Measurements from ENCODE around the gene BORCS5.
"Not testable (repeated sequence)": the region's sequence is repeated elsewhere in the genome, so short reads cannot be mapped to it uniquely, and the experiment has no call there.

The BORCS5 gene

DNA sequence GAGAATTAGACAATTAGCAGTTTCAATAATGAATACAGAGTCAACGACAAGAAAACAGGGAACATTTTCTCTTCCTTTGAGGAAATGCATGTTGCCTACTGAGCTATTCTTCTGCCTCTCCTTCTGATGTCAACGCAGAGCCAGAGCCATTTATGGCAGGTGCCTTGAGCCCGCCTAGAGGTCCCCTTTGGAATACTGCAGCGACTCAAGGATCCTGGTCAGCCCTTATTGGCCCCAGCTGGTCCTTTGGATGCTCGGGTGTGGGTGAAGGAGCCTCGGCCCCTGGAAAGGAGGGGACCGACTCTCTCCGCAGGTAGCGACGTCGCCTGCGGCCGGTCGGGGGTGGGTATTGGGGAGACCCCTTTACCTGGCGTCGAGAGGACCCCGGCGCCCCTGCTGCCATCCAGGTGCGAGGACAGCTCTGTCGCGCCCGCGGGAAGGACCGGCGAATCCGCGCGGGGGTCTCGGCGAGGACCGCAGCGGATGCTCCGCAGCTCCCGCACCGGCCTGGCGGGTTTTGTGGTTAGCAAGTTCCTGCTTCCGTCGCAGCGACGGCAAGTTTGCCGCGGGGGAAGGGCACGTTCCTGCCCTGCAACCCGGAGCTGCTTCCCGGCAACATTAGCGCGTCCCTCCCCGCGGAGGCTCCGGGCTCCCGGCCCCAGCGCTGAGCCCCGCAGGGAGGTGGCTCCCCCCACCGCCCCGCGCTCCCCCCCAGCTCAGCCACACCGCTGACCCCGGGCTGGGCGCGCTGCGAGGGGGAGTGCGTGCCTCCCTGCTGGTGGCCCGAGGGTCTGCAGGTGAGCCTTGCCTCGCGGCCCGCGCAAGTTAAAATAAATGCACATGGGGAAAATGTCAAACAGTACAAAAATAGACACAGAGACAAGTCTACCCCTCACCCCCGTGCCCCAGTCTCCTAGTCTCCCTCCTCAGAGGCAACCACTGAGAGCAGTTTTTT is 6.9 kb upstream of the BORCS5 start, which contains the start of gene MANSC1:
Gene MANSC1, minus strand, starts transcription at position 532 of the 955 bp plus-strand sequence. CDS start 6,928 bp downstream, outside the sequence.
- Histone ChIP-seq H3K79me2 (ENCODE audit: insufficient read depth, low read length) (no peaks in the 10 kb centered on the region), H3K4me3 (ENCODE audit: low read length, poor library complexity, severe bottlenecking) (peak within 1 kb of the TSS; percentile 53), H3K4me1 (ENCODE audit: insufficient read depth, low read length, poor library complexity, severe bottlenecking) (peaks cover 5% of the 10 kb centered on the region), H3F3A (ENCODE audit: low read depth) (no peaks in the 10 kb centered on the region), H3K9me2 (replicated peaks; ENCODE audit: low read depth, low read length) (no peaks in the 10 kb centered on the region), H3K9me3 (ENCODE audit: insufficient read depth, low read depth, low read length) (no peaks in the 10 kb centered on the region), H3K27me3 (ENCODE audit: insufficient read depth, low read length, poor library complexity, severe bottlenecking) (no peaks in the 10 kb centered on the region), H3K36me3 (ENCODE audit: insufficient read depth, low read length) (no peaks in the 10 kb centered on the region), H4K20me1 (ENCODE audit: insufficient read depth, low read length, poor library complexity, severe bottlenecking) (no peaks in the 10 kb centered on the region), H3K4me2 (ENCODE audit: low read depth, low read length, poor library complexity, severe bottlenecking) (peak within 1 kb of the TSS; percentile 56), H3K9ac (ENCODE audit: low read depth, low read length, poor library complexity, severe bottlenecking) (no peak within 1 kb of the TSS), H2AFZ (ENCODE audit: low read length) (peak within 1 kb of the TSS; percentile 64; the same call in 1 of the 2 replicates)
- TF ChIP-seq, protein P1, sequence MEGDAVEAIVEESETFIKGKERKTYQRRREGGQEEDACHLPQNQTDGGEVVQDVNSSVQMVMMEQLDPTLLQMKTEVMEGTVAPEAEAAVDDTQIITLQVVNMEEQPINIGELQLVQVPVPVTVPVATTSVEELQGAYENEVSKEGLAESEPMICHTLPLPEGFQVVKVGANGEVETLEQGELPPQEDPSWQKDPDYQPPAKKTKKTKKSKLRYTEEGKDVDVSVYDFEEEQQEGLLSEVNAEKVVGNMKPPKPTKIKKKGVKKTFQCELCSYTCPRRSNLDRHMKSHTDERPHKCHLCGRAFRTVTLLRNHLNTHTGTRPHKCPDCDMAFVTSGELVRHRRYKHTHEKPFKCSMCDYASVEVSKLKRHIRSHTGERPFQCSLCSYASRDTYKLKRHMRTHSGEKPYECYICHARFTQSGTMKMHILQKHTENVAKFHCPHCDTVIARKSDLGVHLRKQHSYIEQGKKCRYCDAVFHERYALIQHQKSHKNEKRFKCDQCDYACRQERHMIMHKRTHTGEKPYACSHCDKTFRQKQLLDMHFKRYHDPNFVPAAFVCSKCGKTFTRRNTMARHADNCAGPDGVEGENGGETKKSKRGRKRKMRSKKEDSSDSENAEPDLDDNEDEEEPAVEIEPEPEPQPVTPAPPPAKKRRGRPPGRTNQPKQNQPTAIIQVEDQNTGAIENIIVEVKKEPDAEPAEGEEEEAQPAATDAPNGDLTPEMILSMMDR (conservative IDR thresholded peaks at IDR 0.05; ENCODE audit: low read length): no peak
- TF ChIP-seq EZH2phosphoT487 (IDR thresholded peaks at IDR 0.05; ENCODE audit: borderline replicate concordance): no peak

DNA sequence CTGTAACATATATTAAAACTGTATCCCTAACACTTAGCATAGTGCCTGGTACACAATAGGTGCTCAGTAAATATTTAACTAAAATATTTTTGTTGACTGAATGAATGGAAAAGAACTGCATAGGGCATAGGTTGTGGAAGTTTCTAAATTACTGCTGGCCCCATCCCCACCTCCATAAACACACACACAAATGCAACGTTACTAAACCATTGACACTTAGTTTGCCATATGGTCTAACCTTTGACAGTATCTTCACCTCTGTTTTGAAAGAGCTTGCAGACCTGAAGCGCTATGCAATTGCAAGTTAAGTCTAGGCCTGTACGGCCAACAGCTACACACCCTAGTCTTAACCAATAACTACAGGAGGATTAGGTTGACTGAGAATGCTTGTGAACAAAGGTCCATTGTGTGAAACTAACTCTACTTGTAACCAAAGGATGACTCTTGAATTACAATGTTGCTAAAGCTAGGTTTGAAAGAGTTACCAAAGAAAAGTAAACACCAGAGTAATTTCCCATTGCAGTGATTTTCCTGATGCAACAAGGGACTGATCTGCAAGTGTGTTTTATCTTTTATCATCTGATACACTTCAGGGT is 5.9 kb upstream of the BORCS5 start:
- no peaks in the 10 kb centered on the region for H3K79me2 ChIP-seq (ENCODE audit: insufficient read depth, low read length)
- TF ChIP-seq EZH2phosphoT487 (IDR thresholded peaks at IDR 0.05; ENCODE audit: borderline replicate concordance): no peak
- TF ChIP-seq, protein P1 (conservative IDR thresholded peaks at IDR 0.05; ENCODE audit: low read length): no peak
- no peaks in the 10 kb centered on the region for H3K9me2 ChIP-seq (replicated peaks; ENCODE audit: low read depth, low read length)
- H3K9me3 ChIP-seq (ENCODE audit: insufficient read depth, low read depth, low read length): no peaks in the 10 kb centered on the region
- H3K36me3 ChIP-seq (ENCODE audit: insufficient read depth, low read length): no peaks in the 10 kb centered on the region
- no peaks in the 10 kb centered on the region for H4K20me1 ChIP-seq (ENCODE audit: insufficient read depth, low read length, poor library complexity, severe bottlenecking)
- H3K27me3 ChIP-seq (ENCODE audit: insufficient read depth, low read length, poor library complexity, severe bottlenecking): no peaks in the 10 kb centered on the region
- H3K4me1 ChIP-seq (ENCODE audit: insufficient read depth, low read length, poor library complexity, severe bottlenecking): peaks cover 5% of the 10 kb centered on the region
- H3K9ac ChIP-seq (ENCODE audit: low read depth, low read length, poor library complexity, severe bottlenecking): no peak overlapping the region
- no peaks in the 10 kb centered on the region for H3F3A ChIP-seq (ENCODE audit: low read depth)
- H3K4me3 ChIP-seq (ENCODE audit: low read length, poor library complexity, severe bottlenecking): no peak overlapping the region
- no peak overlapping the region for H2AFZ ChIP-seq (ENCODE audit: low read length)
- peak overlapping the region; percentile 56 for H3K4me2 ChIP-seq (ENCODE audit: low read depth, low read length, poor library complexity, severe bottlenecking)

DNA sequence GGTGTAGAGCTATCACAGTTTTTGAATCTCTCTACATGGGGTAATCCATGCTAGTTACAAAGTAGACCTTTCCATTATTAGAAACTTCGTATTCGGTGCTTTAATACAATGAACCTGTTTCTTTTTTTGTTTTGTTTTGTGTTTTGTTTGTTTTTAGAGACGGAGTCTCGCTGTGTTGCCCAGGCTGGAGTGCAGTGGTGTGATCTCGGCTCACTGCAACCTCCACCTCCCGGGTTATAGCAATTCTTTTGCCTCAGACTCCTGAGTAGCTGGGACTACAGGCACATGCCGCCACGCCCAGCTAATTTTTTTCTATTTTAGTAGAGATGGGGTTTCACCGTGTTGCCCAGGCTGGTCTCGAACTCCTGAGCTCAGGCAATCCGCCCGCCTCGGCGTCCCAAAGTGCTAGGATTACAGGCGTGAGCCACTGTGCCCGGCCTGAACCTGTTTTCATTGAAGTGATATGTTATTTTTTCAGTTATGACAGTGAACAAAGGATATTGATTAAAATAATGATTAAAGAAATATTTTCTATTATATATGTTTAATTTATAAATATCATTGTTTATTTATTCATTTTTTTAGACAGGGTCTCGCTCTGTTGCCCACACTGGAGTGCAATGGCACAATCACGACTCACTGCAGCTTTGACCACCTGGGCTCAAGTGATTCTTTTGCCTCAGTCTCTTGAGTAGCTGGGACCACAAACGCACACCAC is 5.3 kb upstream of the BORCS5 start:
- H3K4me2 ChIP-seq (ENCODE audit: low read depth, low read length, poor library complexity, severe bottlenecking); H3K9ac ChIP-seq (ENCODE audit: low read depth, low read length, poor library complexity, severe bottlenecking); H3K36me3 ChIP-seq (ENCODE audit: insufficient read depth, low read length): not testable (repeated sequence)

More for the DNA sequence above, 5.3 kb upstream of the BORCS5 start:
- H4K20me1 ChIP-seq (ENCODE audit: insufficient read depth, low read length, poor library complexity, severe bottlenecking); H3K9me2 ChIP-seq (replicated peaks; ENCODE audit: low read depth, low read length); H3K9me3 ChIP-seq (ENCODE audit: insufficient read depth, low read depth, low read length); H3K79me2 ChIP-seq (ENCODE audit: insufficient read depth, low read length); H3F3A ChIP-seq (ENCODE audit: low read depth); H2AFZ ChIP-seq (ENCODE audit: low read length); H3K27me3 ChIP-seq (ENCODE audit: insufficient read depth, low read length, poor library complexity, severe bottlenecking); H3K4me1 ChIP-seq (ENCODE audit: insufficient read depth, low read length, poor library complexity, severe bottlenecking); H3K4me3 ChIP-seq (ENCODE audit: low read length, poor library complexity, severe bottlenecking): not testable (repeated sequence)

All from Loucy (cell line).